Vagina (tissue), 2 donors: ENCODE measurements around the gene NEO1. TPM values are rescaled to one million over a fixed set of nuclear protein-coding genes. Genes with fewer than 3 reads are reported as not detected.

Source experiments
- DNase-seq, 2 donors: peaks; one replicate each; pipeline ENCODE4 v3.0.0-alpha.2; 2017; ENCODE audit errors: extremely low spot score in 2 of 2
- H3K27ac ChIP-seq: fragments of 200-600 bp; sonication (generic); one replicate; pipeline ENCODE4 v1.5.1; 2019
- H3K27me3 ChIP-seq: fragments of 200-600 bp; sonication (generic); one replicate; pipeline ENCODE4 v1.5.1; 2019
- H3K36me3 ChIP-seq, 2 donors: fragments of 200-600 bp; sonication (generic); one replicate each; pipeline ENCODE4 v1.5.1; 2017 to 2019
- H3K4me1 ChIP-seq: fragments of 200-600 bp; sonication (generic); one replicate; pipeline ENCODE4 v1.5.1; 2019
- H3K4me3 ChIP-seq, 2 donors: fragments of 200-600 bp; sonication (generic); 1 replicate in 1 of 2; 2 replicates in 1 of 2; pipeline ENCODE4 v1.5.1; 2016 to 2019
- H3K9me3 ChIP-seq: fragments of 200-600 bp; sonication (generic); one replicate; pipeline ENCODE4 v1.5.1; 2019
- POLR2A ChIP-seq, 2 donors: fragments of 450-650 bp; IDR thresholded peaks; one replicate each; pipeline ENCODE4 v1.6.1; 2017; ENCODE audit warnings: antibody characterized with exemption in 2 of 2, mild to moderate bottlenecking in 2 of 2, moderate library complexity in 2 of 2
- POLR2AphosphoS5 ChIP-seq, 2 donors: sonication (generic); formaldehyde crosslinking; IDR thresholded peaks; one replicate each; pipeline ENCODE4 v1.9.0; 2017; ENCODE audit warnings: antibody characterized with exemption in 2 of 2, mild to moderate bottlenecking in 2 of 2, low read depth in 1 of 2; ENCODE audit not compliant: insufficient read depth in 1 of 2
- intact Hi-C: fragments of 100-400 bp; cut with DNase I; formaldehyde crosslinking; loops from one replicate; pipeline ENCODE4 v1.15.1; 2023
- total RNA-seq: library from RNA; depleted of rRNA; stranded (reverse); fragments of >200 nt; gene quantifications from one replicate; pipeline ENCODE4 v1.2.3, GENCODE V29; 2016
- TF ChIP-seq, protein P1 (sequence below), 3 experiments: fragments of 450-650 bp in 2 of 3; fragments of 200-600 bp in 1 of 3; sonication (generic) in 1 of 3; IDR thresholded peaks; one replicate each; pipeline ENCODE4 v1.5.1; 2017 to 2019; ENCODE audit warnings: antibody characterized with exemption in 3 of 3, mild to moderate bottlenecking in 2 of 3, moderate library complexity in 2 of 3

The NEO1 gene
- total RNA-seq, 1 donor from 2014 or later = 21.9 TPM

DNA sequence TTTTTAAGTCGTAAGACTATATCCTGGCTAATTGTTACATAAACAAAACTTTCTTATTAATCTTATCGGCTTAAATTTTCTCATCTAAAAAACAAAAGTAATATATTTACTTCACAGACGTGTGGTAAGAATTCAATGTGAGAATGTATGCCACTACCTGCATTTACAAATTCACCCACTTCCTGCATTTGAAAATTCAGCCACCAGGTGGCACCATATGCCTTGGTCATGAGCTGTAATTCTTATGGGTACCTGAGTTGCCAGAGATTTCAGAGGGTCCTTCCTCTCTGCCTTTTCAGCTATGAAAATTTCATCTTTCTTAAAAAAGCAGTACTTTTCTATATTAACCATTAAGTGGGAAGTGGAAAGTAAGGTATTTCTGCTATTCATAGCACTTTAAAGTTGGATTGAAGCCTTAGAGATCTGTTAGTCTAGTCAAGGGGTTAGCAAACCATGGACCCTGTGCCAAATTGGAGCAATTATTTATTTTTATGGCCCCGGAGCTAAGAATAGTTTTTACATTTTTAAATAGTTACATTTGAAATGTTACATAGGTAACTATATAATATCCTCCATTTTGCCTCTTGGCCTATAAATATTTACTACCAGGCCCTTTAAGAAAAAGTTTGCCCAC is 188.7 kb downstream of the NEO1 start:
- H3K36me3 ChIP-seq = no peaks in the 10 kb centered on the region

DNA sequence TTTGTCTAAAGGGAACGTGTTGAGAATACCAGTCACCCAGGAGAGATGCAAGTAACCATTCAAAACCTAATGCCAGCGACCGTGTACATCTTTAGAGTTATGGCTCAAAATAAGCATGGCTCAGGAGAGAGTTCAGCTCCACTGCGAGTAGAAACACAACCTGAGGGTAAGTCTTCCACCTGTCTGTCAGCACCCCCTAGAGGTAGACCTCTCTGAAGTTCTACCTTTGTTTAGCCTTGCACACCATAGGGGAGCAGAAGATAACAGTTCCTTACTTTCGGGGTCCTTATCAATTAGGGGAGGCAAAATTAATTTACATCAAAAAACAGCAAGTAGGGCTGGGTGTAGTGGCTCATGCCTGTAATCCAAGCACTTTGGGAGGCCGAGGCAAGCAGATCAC is 192.1 kb downstream of the NEO1 start:
- Histone ChIP-seq H3K36me3 (no peaks in the 10 kb centered on the region), H3K27me3 (no peaks in the 10 kb centered on the region), H3K4me3 (no peak overlapping the region), H3K4me1 (no peaks in the 10 kb centered on the region), H3K9me3 (no peaks in the 10 kb centered on the region), H3K27ac (no peak overlapping the region)
- intact Hi-C loops = no loop called here
- TF ChIP-seq POLR2A (IDR thresholded peaks at IDR 0.05) (no peak), POLR2AphosphoS5 (IDR thresholded peaks at IDR 0.05; ENCODE audit: insufficient read depth in 1 of 2, low read depth in 1 of 2) (no peak)
- TF ChIP-seq, protein P1, sequence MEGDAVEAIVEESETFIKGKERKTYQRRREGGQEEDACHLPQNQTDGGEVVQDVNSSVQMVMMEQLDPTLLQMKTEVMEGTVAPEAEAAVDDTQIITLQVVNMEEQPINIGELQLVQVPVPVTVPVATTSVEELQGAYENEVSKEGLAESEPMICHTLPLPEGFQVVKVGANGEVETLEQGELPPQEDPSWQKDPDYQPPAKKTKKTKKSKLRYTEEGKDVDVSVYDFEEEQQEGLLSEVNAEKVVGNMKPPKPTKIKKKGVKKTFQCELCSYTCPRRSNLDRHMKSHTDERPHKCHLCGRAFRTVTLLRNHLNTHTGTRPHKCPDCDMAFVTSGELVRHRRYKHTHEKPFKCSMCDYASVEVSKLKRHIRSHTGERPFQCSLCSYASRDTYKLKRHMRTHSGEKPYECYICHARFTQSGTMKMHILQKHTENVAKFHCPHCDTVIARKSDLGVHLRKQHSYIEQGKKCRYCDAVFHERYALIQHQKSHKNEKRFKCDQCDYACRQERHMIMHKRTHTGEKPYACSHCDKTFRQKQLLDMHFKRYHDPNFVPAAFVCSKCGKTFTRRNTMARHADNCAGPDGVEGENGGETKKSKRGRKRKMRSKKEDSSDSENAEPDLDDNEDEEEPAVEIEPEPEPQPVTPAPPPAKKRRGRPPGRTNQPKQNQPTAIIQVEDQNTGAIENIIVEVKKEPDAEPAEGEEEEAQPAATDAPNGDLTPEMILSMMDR (IDR thresholded peaks at IDR 0.05) = no peak
- no peak for DNase-seq

More for the DNA sequence above, 188.7 kb downstream of the NEO1 start:
- TF ChIP-seq, protein P1 (IDR thresholded peaks at IDR 0.05) = peak; percentile 79 to 89 (median 87)
- no peak for TF ChIP-seq POLR2A (IDR thresholded peaks at IDR 0.05)
- no peak for TF ChIP-seq POLR2AphosphoS5 (IDR thresholded peaks at IDR 0.05; ENCODE audit: insufficient read depth in 1 of 2, low read depth in 1 of 2)
- no peak overlapping the region for H3K27ac ChIP-seq
- DNase-seq = no peak
- peaks cover 4% of the 10 kb centered on the region for H3K4me1 ChIP-seq
- H3K9me3 ChIP-seq = no peaks in the 10 kb centered on the region
- H3K4me3 ChIP-seq = no peak overlapping the region
- no peaks in the 10 kb centered on the region for H3K27me3 ChIP-seq
- intact Hi-C loops = no loop called here

DNA sequence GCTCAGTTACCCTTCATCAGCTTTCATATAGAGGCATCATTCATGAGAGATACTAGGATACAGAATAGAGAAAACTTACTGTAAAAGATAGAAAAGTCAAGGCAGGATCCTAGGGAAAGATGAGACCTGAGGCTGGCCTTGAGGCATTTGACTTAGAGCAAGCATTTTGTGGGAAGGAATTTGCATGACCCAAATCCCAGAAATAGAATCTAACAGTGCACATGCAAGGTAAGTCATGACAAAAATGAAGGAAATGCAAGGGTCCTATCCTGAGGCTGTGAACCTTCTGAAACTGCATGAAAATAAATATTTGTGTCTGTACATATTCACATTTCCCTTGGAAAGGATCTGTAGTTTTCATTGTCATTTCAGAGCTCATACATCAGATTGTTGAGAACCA is 194.2 kb downstream of the NEO1 start:
- intact Hi-C loops = no loop called here
- Histone ChIP-seq H3K36me3 (no peaks in the 10 kb centered on the region), H3K27ac (no peak overlapping the region), H3K27me3 (no peaks in the 10 kb centered on the region), H3K4me3 (no peak overlapping the region), H3K4me1 (no peaks in the 10 kb centered on the region), H3K9me3 (no peaks in the 10 kb centered on the region)
- no peak for DNase-seq
- no peak for TF ChIP-seq POLR2A (IDR thresholded peaks at IDR 0.05)
- TF ChIP-seq, protein P1 (IDR thresholded peaks at IDR 0.05) = no peak
- TF ChIP-seq POLR2AphosphoS5 (IDR thresholded peaks at IDR 0.05; ENCODE audit: insufficient read depth in 1 of 2, low read depth in 1 of 2) = no peak

DNA sequence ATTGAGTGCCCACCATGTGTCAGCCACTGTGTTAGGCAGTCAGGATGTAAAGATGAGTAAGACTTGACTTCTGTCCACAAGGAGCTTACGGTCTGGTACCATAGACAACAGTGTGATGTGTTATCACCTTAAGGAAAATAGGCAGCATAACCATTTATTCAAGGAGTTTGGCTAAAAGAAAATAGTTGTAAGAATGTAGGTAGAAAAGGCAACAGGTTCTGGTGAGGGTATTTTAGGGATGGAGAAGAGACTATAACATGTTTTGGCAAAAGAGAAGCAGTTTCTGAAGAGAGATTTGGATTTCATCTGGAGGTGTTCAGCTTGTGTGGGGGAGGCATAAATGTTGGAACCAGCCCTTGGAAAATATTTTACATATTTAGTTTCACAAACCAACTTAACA is 194.6 kb downstream of the NEO1 start:
- Histone ChIP-seq H3K4me1 (no peaks in the 10 kb centered on the region), H3K36me3 (no peaks in the 10 kb centered on the region), H3K27ac (no peak overlapping the region), H3K4me3 (no peak overlapping the region), H3K9me3 (no peaks in the 10 kb centered on the region), H3K27me3 (no peaks in the 10 kb centered on the region)
- no peak for DNase-seq
- TF ChIP-seq, protein P1 (IDR thresholded peaks at IDR 0.05) = no peak
- TF ChIP-seq POLR2AphosphoS5 (IDR thresholded peaks at IDR 0.05; ENCODE audit: insufficient read depth in 1 of 2, low read depth in 1 of 2) (no peak), POLR2A (IDR thresholded peaks at IDR 0.05) (no peak)
- intact Hi-C loops = no loop called here

DNA sequence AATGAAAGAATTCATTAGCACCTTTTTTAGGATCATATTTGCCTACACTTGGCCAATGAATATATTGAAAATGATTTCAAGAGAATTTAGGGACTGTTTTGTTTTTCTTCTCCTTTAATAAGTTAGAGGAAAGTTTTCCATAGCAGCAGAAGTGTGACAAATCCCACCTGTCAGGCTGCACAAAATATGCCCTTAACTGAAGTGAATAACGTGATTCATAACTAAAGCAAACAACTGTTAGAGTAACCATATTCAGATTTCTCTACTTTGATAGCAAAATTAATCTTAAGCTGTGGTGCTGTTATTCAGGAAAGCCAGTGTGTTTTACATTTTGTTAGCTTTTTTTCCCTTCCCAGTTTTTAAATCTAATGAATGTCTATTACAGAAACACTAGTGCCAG is 195.1 kb downstream of the NEO1 start:
- Histone ChIP-seq H3K4me1 (no peaks in the 10 kb centered on the region), H3K36me3 (no peaks in the 10 kb centered on the region), H3K27ac (no peak overlapping the region), H3K27me3 (no peaks in the 10 kb centered on the region), H3K4me3 (no peak overlapping the region), H3K9me3 (no peaks in the 10 kb centered on the region)
- intact Hi-C loops = no loop called here
- DNase-seq = no peak
- TF ChIP-seq POLR2AphosphoS5 (IDR thresholded peaks at IDR 0.05; ENCODE audit: insufficient read depth in 1 of 2, low read depth in 1 of 2) (no peak), POLR2A (IDR thresholded peaks at IDR 0.05) (no peak)
- TF ChIP-seq, protein P1 (IDR thresholded peaks at IDR 0.05) = no peak
